ENCODE results near the gene GTF2B. TPM values are rescaled to one million over a fixed set of nuclear protein-coding genes. Genes with fewer than 3 reads are reported as not detected.
"Not testable (repeated sequence)": the region's sequence is repeated elsewhere in the genome, so short reads cannot be mapped to it uniquely, and the experiment has no call there.

Gene GTF2B
- total and polyA plus RNA-seq, 9 of the 15 experiments (the other 6 are each of a cell fraction or from before 2014, with no cell fraction given), result 34.5 to 113 (median 66.0) TPM

DNA sequence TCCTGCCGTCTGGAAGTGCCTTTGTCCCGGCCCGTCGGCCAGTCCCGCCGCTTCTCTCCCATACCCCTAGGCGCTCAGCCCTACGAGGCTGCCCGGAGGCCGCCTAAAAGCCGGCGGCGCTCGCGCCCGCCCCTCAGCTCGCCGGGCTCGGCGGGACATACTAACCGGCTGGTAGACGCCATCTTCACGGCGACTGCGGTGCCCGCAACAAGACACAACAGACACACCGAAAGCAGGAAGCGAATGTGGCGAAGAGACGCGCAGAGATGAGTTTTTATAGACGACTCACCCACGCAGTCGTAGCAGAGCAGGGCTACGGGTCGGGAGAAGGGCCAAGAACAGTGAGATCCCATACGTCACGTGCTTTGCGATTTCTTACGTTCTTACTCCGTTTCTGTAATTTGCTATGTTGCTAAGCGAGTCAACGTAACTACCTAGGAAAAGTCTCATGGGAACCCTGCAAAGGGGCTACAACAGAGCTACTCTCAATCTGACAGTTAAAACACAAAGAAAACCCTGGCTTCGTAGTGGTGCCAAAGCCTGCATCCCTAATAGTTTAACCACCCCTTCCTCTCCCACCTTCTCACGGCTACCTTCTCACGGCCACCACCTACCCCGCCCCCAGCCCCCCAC lies at the start of gene GTF2B (continued):
- TF ChIP-seq SRSF3 (IDR thresholded peaks at IDR 0.05; ENCODE audit: insufficient read depth, low read length), result no peak
- no peak for TF ChIP-seq ZFP1 (CRISPR knock-in tag; IDR thresholded peaks at IDR 0.05)
- no peak for TF ChIP-seq ZNF57 (CRISPR knock-in tag; IDR thresholded peaks at IDR 0.05)
- peak; percentile 98 for TF ChIP-seq CXXC5 (CRISPR knock-in tag; IDR thresholded peaks at IDR 0.05)
- peak; percentile 51; the same call in 1 of the 2 replicates for TF ChIP-seq JUN (IDR thresholded peaks at IDR 0.05; ENCODE audit: borderline replicate concordance, low read depth, low read length)
- TF ChIP-seq JUN (CRISPR knock-in tag; IDR thresholded peaks at IDR 0.05; ENCODE audit: borderline replicate concordance), result peak; percentile 90; the same call in 1 of the 2 replicates
- peak; percentile 92 for TF ChIP-seq USF1 (CRISPR knock-in tag; IDR thresholded peaks at IDR 0.05)
- TF ChIP-seq ZBTB7A (IDR thresholded peaks at IDR 0.05; ENCODE audit: borderline replicate concordance, control insufficient read depth, low read depth, low read length), result peak; percentile 62; the same call in 1 of the 2 replicates

DNA sequence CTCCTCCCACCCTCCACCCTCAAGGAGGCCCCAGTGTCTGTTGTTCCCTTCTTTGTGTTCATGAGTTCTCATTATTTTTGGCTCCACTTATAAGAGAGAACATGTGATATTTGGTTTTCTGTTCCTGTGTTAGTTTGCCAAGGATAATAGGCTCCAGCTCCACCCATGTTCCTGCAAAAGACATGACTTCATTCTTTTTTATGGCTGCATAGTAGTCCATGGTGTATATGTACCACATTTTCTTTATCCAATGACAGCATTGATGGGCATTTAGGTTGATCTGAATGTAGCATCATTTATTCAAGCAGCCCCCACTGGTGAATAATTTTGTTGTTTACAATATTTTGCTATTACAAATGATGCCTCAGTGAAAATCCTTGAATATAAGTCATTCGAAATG lies 47.2 kb upstream of the GTF2B start:
- H2AFZ ChIP-seq (ENCODE audit: low read depth, low read length); H3K4me2 ChIP-seq (ENCODE audit: insufficient read depth, low read length); intact Hi-C loops (cut with micrococcal nuclease); BruUV-seq (replicated peaks); H3K9ac ChIP-seq (ENCODE audit: insufficient read depth in 1 of 2, low read depth in 2 of 2, low read length in 2 of 2); H3K27ac ChIP-seq (ENCODE audit: extremely low read depth, low read depth, low read length); in situ Hi-C loops (cut with MboI); H3K27me3 ChIP-seq (ENCODE audit: control insufficient read depth in 2 of 2, insufficient read depth in 2 of 2, low read length in 2 of 2); H4K20me1 ChIP-seq (replicated peaks; ENCODE audit: control insufficient read depth, insufficient read depth, low read length); FAIRE-seq; H3K4me3 ChIP-seq; H3K79me2 ChIP-seq (ENCODE audit: control insufficient read depth, insufficient read depth, low read length); DNase-seq (ENCODE audit: extremely low read depth in 1 of 4, low spot score in 3 of 4); H3K9me3 ChIP-seq (replicated peaks; ENCODE audit: control insufficient read depth, insufficient read depth, low read depth, low read length); H3K9me1 ChIP-seq (ENCODE audit: control insufficient read depth, insufficient read depth, low read length); ATAC-seq; POLR2A ChIA-PET; H3K4me1 ChIP-seq (replicated peaks in 1 of 2; ENCODE audit: control insufficient read depth in 2 of 2, insufficient read depth in 2 of 2, low read length in 2 of 2): not testable (repeated sequence)
- peak; percentile 11 for TF ChIP-seq RBM25 (IDR thresholded peaks at IDR 0.05; ENCODE audit: low read depth, low read length, severe bottlenecking)
- peak; percentile 77 for TF ChIP-seq ZNF146 (CRISPR knock-in tag; IDR thresholded peaks at IDR 0.05; ENCODE audit: unreplicated experiment)
- 85% methylated on average over 1 of the region's 1 CpG for WGBS (ENCODE audit: insufficient coverage, low coverage, missing lambda C conversion rate)
- peaks cover 68% of the 10 kb centered on the region for H3K36me3 ChIP-seq (ENCODE audit: control insufficient read depth, insufficient read depth, low read length)
- CTCF ChIA-PET (ENCODE audit: low intra/inter-chr PET ratio), result interaction anchor here (0.6 kb wide), 1 partner anchor 109 kb away, joined by 3 read pairs; no protein-coding TSS in a partner anchor

All from K562 (cell line).